Mesodermal cell (in vitro differentiated cells): ENCODE measurements around the gene SCN3A.
A peak's percentile ranks its signal among the peaks of the same experiment; 100 is the strongest.

Experiments
- H3K27ac ChIP-seq: 2 replicates; pipeline ENCODE4 v1.7.0; 2013; ENCODE audit warnings: mild to moderate bottlenecking, low read depth, low read length, moderate library complexity; ENCODE audit not compliant: severe bottlenecking
- H3K36me3 ChIP-seq: 2 replicates; pipeline ENCODE4 v1.7.1; 2013; ENCODE audit warnings: mild to moderate bottlenecking, low read length, moderate library complexity; ENCODE audit not compliant: control insufficient read depth, insufficient read depth
- H3K4me1 ChIP-seq: one replicate; pipeline ENCODE4 v1.7.1; 2013; ENCODE audit warnings: mild to moderate bottlenecking, low read length; ENCODE audit not compliant: insufficient read depth, control insufficient read depth, poor library complexity, severe bottlenecking
- H3K4me3 ChIP-seq: 2 replicates; pipeline ENCODE4 v1.7.0; 2013; ENCODE audit warnings: low read length, control low read depth, mild to moderate bottlenecking; ENCODE audit not compliant: insufficient read depth, poor library complexity, severe bottlenecking; ENCODE audit errors: extremely low read depth
- H3K9me3 ChIP-seq: 2 replicates; pipeline ENCODE4 v1.7.1; 2013; ENCODE audit warnings: mild to moderate bottlenecking, low read length, moderate library complexity; ENCODE audit not compliant: control insufficient read depth
- WGBS, 2 experiments: methylation state at CpG; one replicate each; pipeline ENCODE4 v1.1.5; 2013; ENCODE audit warnings: missing lambda C conversion rate in 2 of 2; ENCODE audit not compliant: insufficient coverage in 2 of 2; 5-methylcytosine and 5-hydroxymethylcytosine counted together

The SCN3A gene

GRCh38 chr2:165079432-165079831, 124.4 kb downstream of the SCN3A start:
- Histone ChIP-seq H3K36me3 (no peaks in the 10 kb centered on the region), H3K9me3 (peaks cover 13% of the 10 kb centered on the region), H3K4me1 (no peaks in the 10 kb centered on the region), H3K4me3 (no peak overlapping the region), H3K27ac (no peak overlapping the region)
- 75 to 80% methylated on average over 2 to 4 of the region's 4 CpGs for WGBS, 2 experiments

- Histone ChIP-seq H3K36me3 (no peaks in the 10 kb centered on the region), H3K27ac (no peak overlapping the region), H3K4me3 (no peak overlapping the region), H3K4me1 (no peaks in the 10 kb centered on the region), H3K9me3 (peaks cover 18% of the 10 kb centered on the region)
Measured at GRCh38 chr2:165078913-165079312, 124.9 kb downstream of the SCN3A start.

- Histone ChIP-seq H3K27ac (no peak overlapping the region), H3K36me3 (no peaks in the 10 kb centered on the region), H3K9me3 (peaks cover 22% of the 10 kb centered on the region), H3K4me1 (no peaks in the 10 kb centered on the region), H3K4me3 (no peak overlapping the region)
Measured at GRCh38 chr2:165074884-165075283, 129.0 kb downstream of the SCN3A start.

- no peaks in the 10 kb centered on the region for H3K4me1 ChIP-seq
- H3K36me3 ChIP-seq, result no peaks in the 10 kb centered on the region
- 86 to 89% methylated on average over 3 of the region's 3 CpGs for WGBS, 2 experiments
- no peak overlapping the region for H3K4me3 ChIP-seq
- no peak overlapping the region for H3K27ac ChIP-seq
- H3K9me3 ChIP-seq, result peaks cover 22% of the 10 kb centered on the region
Measured at GRCh38 chr2:165074323-165074722, 129.5 kb downstream of the SCN3A start.

- H3K36me3 ChIP-seq, result no peaks in the 10 kb centered on the region
- no peak overlapping the region for H3K27ac ChIP-seq
- H3K9me3 ChIP-seq, result peaks cover 16% of the 10 kb centered on the region
- no peak overlapping the region for H3K4me3 ChIP-seq
- WGBS, 2 experiments, result 46 to 73% methylated on average over 5 to 6 of the region's 9 CpGs
- H3K4me1 ChIP-seq, result peaks cover 6% of the 10 kb centered on the region
Measured at GRCh38 chr2:165070076-165070475, 133.8 kb downstream of the SCN3A start.

- Histone ChIP-seq H3K9me3 (peaks cover 7% of the 10 kb centered on the region), H3K4me3 (no peak overlapping the region), H3K27ac (peak overlapping the region; percentile 37), H3K4me1 (peaks cover 6% of the 10 kb centered on the region), H3K36me3 (no peaks in the 10 kb centered on the region)
- 86% methylated on average over 1 of the region's 1 CpG; no CpG with 5 or more reads in 1 of the 2 experiments for WGBS, 2 experiments
Measured at GRCh38 chr2:165069151-165069550, 134.7 kb downstream of the SCN3A start.

GRCh38 chr2:165068487-165068757, 135.4 kb downstream of the SCN3A start:
- no peaks in the 10 kb centered on the region for H3K36me3 ChIP-seq
- H3K27ac ChIP-seq, result peak overlapping the region; percentile 80
- peaks cover under 1% of the 10 kb centered on the region for H3K9me3 ChIP-seq
- H3K4me3 ChIP-seq, result peak overlapping the region; percentile 6
- H3K4me1 ChIP-seq, result peaks cover 6% of the 10 kb centered on the region

DNA sequence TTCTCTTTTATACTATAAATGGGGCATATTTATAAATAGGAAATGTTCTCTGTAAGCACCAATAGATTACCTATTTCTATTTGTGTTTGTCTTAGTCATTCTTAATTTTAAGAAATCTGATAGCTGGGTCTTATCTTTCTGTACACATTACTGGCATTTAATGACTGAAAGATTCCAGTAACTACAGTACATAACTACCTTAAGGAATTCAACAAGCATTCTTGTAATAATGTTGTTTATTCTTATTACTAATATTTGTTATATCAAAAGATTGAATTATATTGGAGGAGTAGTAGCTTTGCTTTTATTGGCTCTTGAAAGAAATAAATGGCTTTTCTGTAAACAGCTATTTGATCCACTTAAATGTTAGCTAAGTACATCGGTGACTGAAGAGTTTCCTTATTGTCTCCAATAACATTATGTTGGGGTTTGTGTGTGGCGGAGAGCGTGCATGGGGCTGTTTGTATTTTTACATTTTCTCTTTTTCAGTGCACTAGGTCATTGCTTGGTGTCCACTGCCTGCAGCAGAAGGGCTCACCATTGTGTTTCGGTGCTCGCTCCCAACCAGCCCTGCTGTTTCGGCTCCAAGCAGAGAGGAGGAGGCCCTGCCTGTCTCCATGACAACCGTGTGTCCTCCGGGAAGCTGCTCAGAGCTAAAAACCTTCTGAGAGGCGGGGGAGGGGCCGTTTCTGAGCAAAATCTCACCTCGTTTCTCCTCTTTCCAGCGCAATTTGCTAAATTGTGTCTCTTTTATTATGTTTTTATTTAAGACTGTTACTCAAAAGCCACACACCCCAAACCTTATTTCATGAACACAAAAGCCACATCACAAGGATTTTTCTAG, 136.0 kb downstream of the SCN3A start:
- 0% methylated on average over 4 to 5 of the region's 12 CpGs for WGBS, 2 experiments
- Histone ChIP-seq H3K4me1 (peaks cover 6% of the 10 kb centered on the region), H3K36me3 (no peaks in the 10 kb centered on the region), H3K4me3 (peak overlapping the region; percentile 6), H3K9me3 (no peaks in the 10 kb centered on the region), H3K27ac (peak overlapping the region; percentile 80)

- H3K4me3 ChIP-seq, result no peak overlapping the region
- no peaks in the 10 kb centered on the region for H3K36me3 ChIP-seq
- WGBS, 2 experiments, result 100% methylated on average over 3 of the region's 3 CpGs; no CpG with 5 or more reads in 1 of the 2 experiments
- H3K9me3 ChIP-seq, result no peaks in the 10 kb centered on the region
- H3K27ac ChIP-seq, result no peak overlapping the region
- H3K4me1 ChIP-seq, result peaks cover 6% of the 10 kb centered on the region
Measured at GRCh38 chr2:165064743-165065142, 139.1 kb downstream of the SCN3A start.

GRCh38 chr2:165060411-165060810, 143.4 kb downstream of the SCN3A start:
- Histone ChIP-seq H3K4me3 (no peak overlapping the region), H3K36me3 (no peaks in the 10 kb centered on the region), H3K4me1 (peaks cover 10% of the 10 kb centered on the region), H3K27ac (no peak overlapping the region), H3K9me3 (no peaks in the 10 kb centered on the region)
- no CpG with 5 or more reads among the region's 2 CpGs for WGBS, 2 experiments

DNA sequence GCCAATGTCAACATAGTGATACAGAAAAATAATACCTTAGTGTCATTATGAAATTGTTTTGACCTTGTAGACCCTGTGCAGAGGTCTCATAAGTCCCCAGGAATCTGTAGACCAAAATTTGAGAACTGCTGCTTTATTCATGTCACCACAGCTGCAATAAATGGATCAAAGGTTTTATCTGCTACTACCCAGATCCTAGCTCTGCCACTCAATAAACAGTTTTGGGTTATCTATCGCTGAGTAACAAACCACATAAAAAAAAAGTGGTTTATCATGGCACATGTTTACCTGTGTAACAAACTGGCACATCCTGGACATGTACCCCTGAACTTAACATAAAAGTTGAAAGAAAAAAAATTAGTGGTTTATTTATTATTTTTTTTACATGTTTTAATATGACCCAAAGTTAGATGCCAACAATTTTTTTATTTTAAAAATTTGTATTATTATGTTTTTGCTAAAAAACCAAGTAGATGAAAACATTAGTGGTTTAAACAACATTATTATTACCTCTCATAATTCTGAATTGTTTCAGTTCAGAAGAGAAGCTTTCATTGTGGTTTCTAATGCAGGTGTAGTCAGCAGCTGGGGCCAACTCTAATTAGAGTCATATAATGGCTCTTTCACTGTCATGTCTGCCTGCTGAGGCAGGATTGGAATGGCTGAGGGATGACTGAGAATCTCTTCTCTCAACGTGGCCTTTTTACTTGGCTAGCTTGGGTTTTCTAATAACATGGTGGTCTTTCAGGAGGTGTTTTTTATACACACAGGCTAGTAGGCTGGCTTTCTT, 145.2 kb downstream of the SCN3A start:
- 83% methylated on average over 1 of the region's 2 CpGs; no CpG with 5 or more reads in 1 of the 2 experiments for WGBS, 2 experiments
- Histone ChIP-seq H3K36me3 (no peaks in the 10 kb centered on the region), H3K4me3 (no peak overlapping the region), H3K9me3 (no peaks in the 10 kb centered on the region), H3K4me1 (peaks cover 22% of the 10 kb centered on the region), H3K27ac (no peak overlapping the region)
